ENCODE data around the gene KIF23.
A peak's percentile ranks its signal among the peaks of the same experiment; 100 is the strongest.

The KIF23 gene

GRCh38 chr15:69434238-69434637, 20.1 kb downstream of the KIF23 start:
- Histone ChIP-seq H3K36me3 (replicated peaks in 1 of 2; ENCODE audit: control insufficient read depth in 2 of 2, insufficient read depth in 2 of 2, low read length in 2 of 2) (peaks cover 37 to 98% of the 10 kb centered on the region in 2 donors), H2AFZ (ENCODE audit: low read length) (no peak overlapping the region), H4K91ac (ENCODE audit: low read depth, low read length, poor library complexity) (no peak overlapping the region), H3K14ac (ENCODE audit: low read length) (no peak overlapping the region), H2AK5ac (ENCODE audit: low read depth, low read length) (no peak overlapping the region), H3K4me3 (ENCODE audit: low read length in 2 of 2) (no peak overlapping the region), H2BK5ac (ENCODE audit: low read length) (no peak overlapping the region), H3K27me3 (ENCODE audit: control insufficient read depth in 3 of 3, insufficient read depth in 3 of 3, low read depth in 1 of 3, low read length in 3 of 3) (no peaks in the 10 kb centered on the region), H3K23ac (ENCODE audit: low read depth, low read length, poor library complexity) (no peak overlapping the region), H3K27ac (replicated peaks; ENCODE audit: low read length) (no peak overlapping the region), H3K79me1 (ENCODE audit: low read depth, low read length) (no peaks in the 10 kb centered on the region), H2BK12ac (ENCODE audit: low read length) (no peak overlapping the region), H2BK15ac (ENCODE audit: low read length) (no peak overlapping the region), H3K9ac (ENCODE audit: low read depth, low read length, poor library complexity) (no peak overlapping the region), H3K4me1 (ENCODE audit: control insufficient read depth in 2 of 2, insufficient read depth in 1 of 2, low read depth in 1 of 2, low read length in 2 of 2) (no peaks in the 10 kb centered on the region), H2BK120ac (ENCODE audit: low read depth, low read length) (no peak overlapping the region), H3K18ac (ENCODE audit: low read length) (no peak overlapping the region), H3K4ac (ENCODE audit: low read length) (no peak overlapping the region), H3K4me2 (ENCODE audit: insufficient read depth, low read length, poor library complexity, severe bottlenecking) (no peak overlapping the region), H3K9me3 (replicated peaks in 1 of 2; ENCODE audit: control insufficient read depth in 2 of 2, insufficient read depth in 1 of 2, low read depth in 1 of 2, low read length in 2 of 2) (no peaks in the 10 kb centered on the region), H4K8ac (ENCODE audit: low read depth, low read length) (no peak overlapping the region)
- DNase-seq (ENCODE audit: low spot score): no peak
- WGBS, 2 donors (ENCODE audit: extremely low coverage in 2 of 2, insufficient read length in 2 of 2, insufficient replicate concordance in 1 of 2): no CpG with 5 or more reads among the region's 5 CpGs

DNA sequence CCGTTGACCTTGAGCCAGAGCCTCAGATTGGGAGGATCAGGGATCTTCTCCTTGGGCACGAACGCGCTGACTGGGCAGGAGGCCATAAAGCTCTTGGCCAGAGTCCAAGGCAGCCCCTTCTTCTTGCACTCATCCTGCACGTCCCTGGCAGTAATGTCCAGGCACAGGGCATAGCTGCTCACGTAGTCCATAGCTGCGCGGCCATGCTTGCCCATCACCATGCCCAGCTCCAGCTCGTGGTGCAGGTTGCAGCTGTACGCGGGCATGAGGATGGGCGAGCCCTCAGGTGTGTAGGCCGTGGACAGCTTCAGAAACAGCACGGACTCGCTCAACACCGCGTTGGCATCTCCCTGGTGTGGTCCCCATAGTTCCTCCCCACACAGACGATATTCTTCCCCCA, 20.5 kb downstream of the KIF23 start:
- no peak overlapping the region for H2BK12ac ChIP-seq (ENCODE audit: low read length)
- H2AK5ac ChIP-seq (ENCODE audit: low read depth, low read length): no peak overlapping the region
- H3K27me3 ChIP-seq (ENCODE audit: control insufficient read depth in 3 of 3, insufficient read depth in 3 of 3, low read depth in 1 of 3, low read length in 3 of 3): no peaks in the 10 kb centered on the region
- H3K14ac ChIP-seq (ENCODE audit: low read length): peak overlapping the region; percentile 39
- H3K79me1 ChIP-seq (ENCODE audit: low read depth, low read length): no peaks in the 10 kb centered on the region
- H3K23ac ChIP-seq (ENCODE audit: low read depth, low read length, poor library complexity): peak overlapping the region; percentile 85
- H3K9me3 ChIP-seq (replicated peaks in 1 of 2; ENCODE audit: control insufficient read depth in 2 of 2, insufficient read depth in 1 of 2, low read depth in 1 of 2, low read length in 2 of 2): no peaks in the 10 kb centered on the region
- H2BK5ac ChIP-seq (ENCODE audit: low read length): no peak overlapping the region
- no CpG with 5 or more reads among the region's 18 CpGs for WGBS, 2 donors (ENCODE audit: extremely low coverage in 2 of 2, insufficient read length in 2 of 2, insufficient replicate concordance in 1 of 2)
- no peak overlapping the region for H3K4ac ChIP-seq (ENCODE audit: low read length)
- H2BK15ac ChIP-seq (ENCODE audit: low read length): no peak overlapping the region
- H4K8ac ChIP-seq (ENCODE audit: low read depth, low read length): no peak overlapping the region
- H3K9ac ChIP-seq (ENCODE audit: low read depth, low read length, poor library complexity): peak overlapping the region; percentile 27
- no peak overlapping the region for H3K4me2 ChIP-seq (ENCODE audit: insufficient read depth, low read length, poor library complexity, severe bottlenecking)
- no peak overlapping the region for H3K18ac ChIP-seq (ENCODE audit: low read length)
- no peak overlapping the region for H2BK120ac ChIP-seq (ENCODE audit: low read depth, low read length)
- H3K27ac ChIP-seq (replicated peaks; ENCODE audit: low read length): no peak overlapping the region
- H2AFZ ChIP-seq (ENCODE audit: low read length): no peak overlapping the region
- no peak overlapping the region for H3K4me3 ChIP-seq (ENCODE audit: low read length in 2 of 2)
- peaks cover 33 to 98% of the 10 kb centered on the region in 2 donors for H3K36me3 ChIP-seq (replicated peaks in 1 of 2; ENCODE audit: control insufficient read depth in 2 of 2, insufficient read depth in 2 of 2, low read length in 2 of 2)
- no peak overlapping the region for H4K91ac ChIP-seq (ENCODE audit: low read depth, low read length, poor library complexity)
- no peak for DNase-seq (ENCODE audit: low spot score)
- H3K4me1 ChIP-seq (ENCODE audit: control insufficient read depth in 2 of 2, insufficient read depth in 1 of 2, low read depth in 1 of 2, low read length in 2 of 2): no peaks in the 10 kb centered on the region

DNA sequence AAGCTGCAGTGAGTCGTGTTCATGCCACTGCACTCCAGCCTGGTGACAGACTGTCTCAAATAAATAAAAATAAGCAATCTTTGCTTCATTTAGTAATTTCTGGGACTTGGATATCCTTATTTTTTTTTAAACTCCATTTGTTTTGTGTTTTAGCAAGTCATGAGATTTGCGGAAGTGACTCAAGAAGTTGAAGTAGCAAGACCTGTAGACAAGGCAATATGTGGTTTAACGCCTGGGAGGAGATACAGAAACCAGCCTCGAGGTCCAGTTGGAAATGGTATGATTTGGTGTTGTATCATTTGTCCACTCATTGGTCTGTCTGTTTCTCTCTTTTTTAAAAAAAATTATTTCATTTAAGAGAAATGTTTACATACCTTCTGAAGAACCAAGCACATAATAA, 21.8 kb downstream of the KIF23 start:
- Histone ChIP-seq H2BK15ac (ENCODE audit: low read length) (no peak overlapping the region), H4K91ac (ENCODE audit: low read depth, low read length, poor library complexity) (no peak overlapping the region), H2BK120ac (ENCODE audit: low read depth, low read length) (no peak overlapping the region), H3K4me3 (ENCODE audit: low read length in 2 of 2) (no peak overlapping the region), H3K4ac (ENCODE audit: low read length) (no peak overlapping the region), H3K9ac (ENCODE audit: low read depth, low read length, poor library complexity) (no peak overlapping the region), H2AK5ac (ENCODE audit: low read depth, low read length) (no peak overlapping the region), H3K27ac (replicated peaks; ENCODE audit: low read length) (no peak overlapping the region), H3K36me3 (replicated peaks in 1 of 2; ENCODE audit: control insufficient read depth in 2 of 2, insufficient read depth in 2 of 2, low read length in 2 of 2) (peaks cover 35 to 98% of the 10 kb centered on the region in 2 donors), H3K4me1 (ENCODE audit: control insufficient read depth in 2 of 2, insufficient read depth in 1 of 2, low read depth in 1 of 2, low read length in 2 of 2) (no peaks in the 10 kb centered on the region), H3K9me3 (replicated peaks in 1 of 2; ENCODE audit: control insufficient read depth in 2 of 2, insufficient read depth in 1 of 2, low read depth in 1 of 2, low read length in 2 of 2) (no peaks in the 10 kb centered on the region), H3K27me3 (ENCODE audit: control insufficient read depth in 3 of 3, insufficient read depth in 3 of 3, low read depth in 1 of 3, low read length in 3 of 3) (no peaks in the 10 kb centered on the region), H3K4me2 (ENCODE audit: insufficient read depth, low read length, poor library complexity, severe bottlenecking) (no peak overlapping the region), H2BK12ac (ENCODE audit: low read length) (no peak overlapping the region), H4K8ac (ENCODE audit: low read depth, low read length) (no peak overlapping the region), H3K23ac (ENCODE audit: low read depth, low read length, poor library complexity) (no peak overlapping the region), H3K14ac (ENCODE audit: low read length) (no peak overlapping the region), H2BK5ac (ENCODE audit: low read length) (no peak overlapping the region), H3K79me1 (ENCODE audit: low read depth, low read length) (no peaks in the 10 kb centered on the region), H3K18ac (ENCODE audit: low read length) (no peak overlapping the region), H2AFZ (ENCODE audit: low read length) (no peak overlapping the region)
- no peak for DNase-seq (ENCODE audit: low spot score)
- no CpG with 5 or more reads among the region's 4 CpGs for WGBS, 2 donors (ENCODE audit: extremely low coverage in 2 of 2, insufficient read length in 2 of 2, insufficient replicate concordance in 1 of 2)

- no peak overlapping the region for H4K8ac ChIP-seq (ENCODE audit: low read depth, low read length)
- no peak overlapping the region for H4K91ac ChIP-seq (ENCODE audit: low read depth, low read length, poor library complexity)
- no peak overlapping the region for H2AFZ ChIP-seq (ENCODE audit: low read length)
- peaks cover 3% of the 10 kb centered on the region for H3K79me1 ChIP-seq (ENCODE audit: low read depth, low read length)
- DNase-seq (ENCODE audit: low spot score): no peak
- H3K18ac ChIP-seq (ENCODE audit: low read length): no peak overlapping the region
- WGBS, 2 donors (ENCODE audit: extremely low coverage in 2 of 2, insufficient read length in 2 of 2, insufficient replicate concordance in 1 of 2): no CpG with 5 or more reads among the region's 4 CpGs
- H3K23ac ChIP-seq (ENCODE audit: low read depth, low read length, poor library complexity): no peak overlapping the region
- H2BK120ac ChIP-seq (ENCODE audit: low read depth, low read length): no peak overlapping the region
- no peak overlapping the region for H3K14ac ChIP-seq (ENCODE audit: low read length)
- no peak overlapping the region for H2BK12ac ChIP-seq (ENCODE audit: low read length)
- H3K9ac ChIP-seq (ENCODE audit: low read depth, low read length, poor library complexity): no peak overlapping the region
- no peak overlapping the region for H2BK15ac ChIP-seq (ENCODE audit: low read length)
- no peak overlapping the region for H2AK5ac ChIP-seq (ENCODE audit: low read depth, low read length)
- no peak overlapping the region for H2BK5ac ChIP-seq (ENCODE audit: low read length)
- no peak overlapping the region for H3K4ac ChIP-seq (ENCODE audit: low read length)
- H3K4me3 ChIP-seq (ENCODE audit: low read length in 2 of 2): no peak overlapping the region
- no peak overlapping the region for H3K27ac ChIP-seq (replicated peaks; ENCODE audit: low read length)
- no peaks in the 10 kb centered on the region for H3K4me1 ChIP-seq (ENCODE audit: control insufficient read depth in 2 of 2, insufficient read depth in 1 of 2, low read depth in 1 of 2, low read length in 2 of 2)
- no peaks in the 10 kb centered on the region for H3K9me3 ChIP-seq (replicated peaks in 1 of 2; ENCODE audit: control insufficient read depth in 2 of 2, insufficient read depth in 1 of 2, low read depth in 1 of 2, low read length in 2 of 2)
- H3K27me3 ChIP-seq (ENCODE audit: control insufficient read depth in 3 of 3, insufficient read depth in 3 of 3, low read depth in 1 of 3, low read length in 3 of 3): no peaks in the 10 kb centered on the region
- H3K4me2 ChIP-seq (ENCODE audit: insufficient read depth, low read length, poor library complexity, severe bottlenecking): no peak overlapping the region
- peaks cover 36 to 100% of the 10 kb centered on the region in 2 donors for H3K36me3 ChIP-seq (replicated peaks in 1 of 2; ENCODE audit: control insufficient read depth in 2 of 2, insufficient read depth in 2 of 2, low read length in 2 of 2)
Measured at GRCh38 chr15:69436951-69437350, 22.8 kb downstream of the KIF23 start.

Measured in neuronal stem cell (in vitro differentiated cells).